ENCODE data around the gene CNPY3.

DNA sequence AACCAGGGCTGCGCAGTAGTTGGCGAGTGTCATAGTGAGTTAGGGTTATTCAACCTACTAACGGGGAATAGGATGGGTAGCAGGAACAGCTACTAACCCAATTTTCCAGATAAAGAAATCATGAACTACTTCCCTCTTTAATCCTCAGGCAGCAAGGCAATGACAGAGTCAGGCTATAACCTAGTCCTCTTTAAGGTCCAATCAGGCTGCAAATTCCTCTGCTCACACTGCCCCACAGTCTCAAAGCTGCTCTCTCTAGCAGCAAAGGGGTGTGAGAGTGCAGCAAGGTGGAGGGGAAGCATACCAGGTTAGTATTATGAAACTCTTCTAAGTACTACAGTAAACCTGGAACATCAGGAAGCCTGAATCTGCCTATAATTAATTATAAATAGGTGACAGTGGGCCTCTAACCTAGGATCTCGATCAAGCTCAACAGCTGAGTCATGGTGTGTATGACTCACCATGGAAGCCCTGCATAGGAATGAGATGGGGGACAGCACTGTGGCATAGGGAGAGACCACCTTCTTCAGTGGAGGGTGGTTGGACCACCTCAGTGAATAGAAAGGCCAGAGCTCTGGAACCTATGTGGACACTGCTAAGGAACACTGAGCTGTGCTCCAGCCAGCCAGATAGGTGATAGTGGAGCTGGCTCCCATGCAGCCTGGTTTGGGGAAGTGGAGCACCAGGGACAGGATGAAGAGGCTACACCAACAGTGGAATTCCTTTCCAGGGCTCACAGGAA lies 41.8 kb downstream of the CNPY3 start:
- TF ChIP-seq EZH2 (IDR thresholded peaks at IDR 0.05; ENCODE audit: low read length) = no peak
- TF ChIP-seq, protein P1, sequence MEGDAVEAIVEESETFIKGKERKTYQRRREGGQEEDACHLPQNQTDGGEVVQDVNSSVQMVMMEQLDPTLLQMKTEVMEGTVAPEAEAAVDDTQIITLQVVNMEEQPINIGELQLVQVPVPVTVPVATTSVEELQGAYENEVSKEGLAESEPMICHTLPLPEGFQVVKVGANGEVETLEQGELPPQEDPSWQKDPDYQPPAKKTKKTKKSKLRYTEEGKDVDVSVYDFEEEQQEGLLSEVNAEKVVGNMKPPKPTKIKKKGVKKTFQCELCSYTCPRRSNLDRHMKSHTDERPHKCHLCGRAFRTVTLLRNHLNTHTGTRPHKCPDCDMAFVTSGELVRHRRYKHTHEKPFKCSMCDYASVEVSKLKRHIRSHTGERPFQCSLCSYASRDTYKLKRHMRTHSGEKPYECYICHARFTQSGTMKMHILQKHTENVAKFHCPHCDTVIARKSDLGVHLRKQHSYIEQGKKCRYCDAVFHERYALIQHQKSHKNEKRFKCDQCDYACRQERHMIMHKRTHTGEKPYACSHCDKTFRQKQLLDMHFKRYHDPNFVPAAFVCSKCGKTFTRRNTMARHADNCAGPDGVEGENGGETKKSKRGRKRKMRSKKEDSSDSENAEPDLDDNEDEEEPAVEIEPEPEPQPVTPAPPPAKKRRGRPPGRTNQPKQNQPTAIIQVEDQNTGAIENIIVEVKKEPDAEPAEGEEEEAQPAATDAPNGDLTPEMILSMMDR (optimal IDR thresholded peaks at IDR 0.05 in 1 of 3, IDR thresholded peaks at IDR 0.05 in 1 of 3, conservative IDR thresholded peaks at IDR 0.05 in 1 of 3; ENCODE audit: extremely low read depth in 1 of 3, insufficient read depth in 2 of 3, low read length in 3 of 3) = no peak

Data from keratinocyte (primary cell).